ENCODE results near the gene KRTAP20-1.

GRCh38 chr21:30634906-30635305 lies 18.7 kb downstream of the KRTAP20-1 start, which contains the start of gene KRTAP20-2:
- TF ChIP-seq ZNF274 (IDR thresholded peaks at IDR 0.05; ENCODE audit: low read depth, low read length), result no peak
- TF ChIP-seq YY1 (IDR thresholded peaks at IDR 0.05; ENCODE audit: insufficient read depth, insufficient read length), result no peak
